ENCODE data around the gene PTN.
"Not testable (repeated sequence)": the region's sequence is repeated elsewhere in the genome, so short reads cannot be mapped to it uniquely, and the experiment has no call there.

PTN gene

DNA sequence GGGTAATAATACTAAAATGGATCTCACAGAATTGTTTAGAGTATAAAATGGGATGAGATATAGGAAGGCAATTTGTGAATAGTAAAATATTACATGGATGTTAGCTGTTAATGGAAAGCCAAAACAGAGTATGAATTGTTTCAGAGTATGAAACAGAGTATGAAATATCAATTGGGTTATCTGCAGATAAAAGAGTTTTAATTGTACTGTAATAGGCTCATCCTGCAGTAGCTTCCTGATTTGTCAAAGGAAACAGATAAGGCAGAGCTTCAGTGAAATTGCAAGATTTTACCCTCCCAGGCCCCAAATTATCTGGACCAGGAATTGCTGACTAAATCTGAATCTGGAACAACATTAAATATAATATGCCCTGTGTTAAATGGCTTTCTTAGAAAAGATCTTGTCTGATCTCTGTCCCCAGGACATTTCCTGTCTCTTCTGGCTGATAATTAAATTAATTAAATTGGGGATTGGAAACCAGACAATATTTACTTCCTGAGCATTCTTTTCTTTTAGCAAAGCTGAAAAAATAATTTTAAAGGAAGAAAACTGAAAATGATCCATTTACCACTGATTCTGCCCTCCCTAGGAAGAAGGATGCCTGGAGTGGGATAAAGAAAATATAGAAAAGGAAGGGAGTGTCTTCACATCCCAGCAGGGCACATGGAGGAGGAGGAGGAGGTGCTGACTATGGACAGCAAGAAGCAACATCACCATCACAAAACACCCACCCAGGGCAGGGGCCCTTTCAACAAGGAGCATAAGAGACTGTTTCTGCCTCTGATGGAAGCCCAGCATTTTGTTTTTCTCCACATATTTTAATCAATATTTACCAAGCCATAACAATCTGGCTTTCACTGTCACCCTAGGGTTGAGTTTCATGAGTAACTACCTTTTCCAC lies 18.5 kb downstream of the PTN start:
- no peak for DNase-seq (ENCODE audit: low read depth)

- DNase-seq (ENCODE audit: low read depth), result no peak
These were observed 26.7 kb downstream of the PTN start for GRCh38 chr7:137316648-137317353.

DNA sequence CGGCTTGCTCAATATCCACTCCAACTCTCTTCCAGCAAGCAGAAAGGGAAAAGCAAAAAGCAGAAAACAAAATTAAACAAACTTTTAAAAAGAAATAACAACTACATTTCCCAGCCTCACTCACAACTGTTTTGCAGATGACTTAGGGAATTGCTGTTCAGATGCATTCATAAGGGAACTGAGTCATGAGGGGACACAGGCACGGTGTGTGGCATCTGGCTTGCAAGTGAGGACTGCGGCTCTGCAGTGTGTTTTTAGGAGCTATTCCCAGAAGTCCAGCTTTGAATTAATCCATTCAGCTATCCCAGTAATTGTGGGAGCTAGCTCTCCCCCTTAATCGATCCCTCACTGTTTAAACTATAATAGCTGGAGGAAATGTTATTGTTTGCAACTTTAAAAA lies 30.3 kb downstream of the PTN start:
- no peak for DNase-seq (ENCODE audit: low read depth)

DNA sequence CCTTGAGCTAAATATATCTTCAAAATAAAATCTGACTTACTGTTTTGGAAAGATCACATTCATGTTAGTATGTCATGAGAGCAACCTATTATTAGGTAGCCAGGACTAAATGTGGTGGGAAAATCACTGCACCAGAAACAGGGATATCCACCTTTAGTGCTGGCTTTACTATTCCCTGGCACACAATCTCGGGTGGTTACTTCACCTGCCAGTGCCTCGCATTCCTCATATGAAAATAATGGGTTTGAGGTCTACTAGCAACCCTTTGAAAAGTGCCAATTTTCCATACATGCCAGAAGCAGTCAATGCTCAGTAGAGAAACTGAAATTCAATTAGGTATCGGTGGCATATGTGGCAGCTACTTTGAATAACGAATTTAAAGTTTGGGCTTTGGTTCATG lies 36.8 kb downstream of the PTN start:
- no peak for DNase-seq (ENCODE audit: low read depth)

DNA sequence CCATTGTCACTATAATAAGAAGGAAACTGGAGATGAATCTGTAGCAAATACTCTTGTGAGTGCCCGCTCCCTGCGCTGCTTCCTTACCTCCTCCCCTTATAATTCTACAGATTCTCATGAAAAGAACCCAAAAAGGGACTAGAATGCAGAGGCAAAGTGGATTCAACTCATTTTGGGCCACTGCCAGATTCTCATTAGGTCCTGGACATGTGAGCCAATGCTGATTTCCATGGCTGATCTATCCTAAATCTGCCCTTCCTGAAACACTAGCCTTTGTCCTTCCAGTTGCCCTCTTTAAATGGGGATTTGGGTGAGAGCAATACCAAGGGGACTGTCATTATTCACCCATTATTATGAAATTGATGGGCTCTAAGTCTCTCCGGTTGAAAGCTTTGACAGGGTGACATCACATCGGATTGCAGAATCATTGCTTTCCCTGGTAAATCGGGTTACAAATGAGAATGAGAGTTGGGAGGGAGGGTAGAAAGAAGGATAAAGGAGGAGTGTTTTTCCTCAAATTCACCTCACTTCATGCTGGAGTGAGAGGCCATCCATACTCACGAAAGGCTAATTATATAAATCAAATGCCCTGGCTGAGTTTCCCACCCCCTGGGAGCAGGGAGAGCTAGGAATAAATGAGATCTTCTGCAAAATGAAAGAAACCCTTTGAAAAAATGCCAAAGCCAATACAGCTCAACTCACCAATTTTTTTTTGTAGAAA lies 37.5 kb downstream of the PTN start:
- no peak for DNase-seq (ENCODE audit: low read depth)

DNA sequence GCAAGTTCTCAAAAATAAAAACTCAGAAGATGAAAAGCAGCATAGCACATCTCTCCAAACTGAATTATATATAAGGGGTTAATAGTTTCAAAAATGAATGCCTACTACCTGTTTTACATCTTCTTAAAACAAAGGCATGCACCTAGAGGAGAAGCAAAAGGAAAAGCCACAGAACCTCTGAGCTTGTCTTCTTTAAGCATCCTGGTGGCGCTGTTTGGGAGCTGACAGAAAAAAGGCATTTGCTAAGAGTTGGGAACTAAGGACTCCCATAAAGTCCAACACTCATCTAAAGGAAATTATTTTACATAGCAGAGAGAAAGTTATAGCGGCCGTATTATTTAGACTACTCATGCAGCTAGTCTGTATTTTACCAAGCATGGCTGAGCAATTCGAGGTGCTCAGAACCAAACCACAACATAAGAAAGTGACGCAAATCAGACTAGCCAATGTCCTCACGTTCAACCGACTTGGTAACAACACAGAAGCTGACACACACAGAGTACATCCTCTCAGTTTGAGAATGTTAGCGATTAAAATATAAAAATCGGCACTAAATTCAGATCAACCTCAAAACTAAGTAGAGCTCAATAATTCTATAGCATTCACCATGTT lies 38.8 kb downstream of the PTN start:
- no peak for DNase-seq (ENCODE audit: low read depth)

- no peak for DNase-seq (ENCODE audit: low read depth)
These were observed 39.4 kb downstream of the PTN start for GRCh38 chr7:137304165-137304564.

- DNase-seq (ENCODE audit: low read depth), result no peak
These were observed 41.5 kb downstream of the PTN start for GRCh38 chr7:137302081-137302480.

DNA sequence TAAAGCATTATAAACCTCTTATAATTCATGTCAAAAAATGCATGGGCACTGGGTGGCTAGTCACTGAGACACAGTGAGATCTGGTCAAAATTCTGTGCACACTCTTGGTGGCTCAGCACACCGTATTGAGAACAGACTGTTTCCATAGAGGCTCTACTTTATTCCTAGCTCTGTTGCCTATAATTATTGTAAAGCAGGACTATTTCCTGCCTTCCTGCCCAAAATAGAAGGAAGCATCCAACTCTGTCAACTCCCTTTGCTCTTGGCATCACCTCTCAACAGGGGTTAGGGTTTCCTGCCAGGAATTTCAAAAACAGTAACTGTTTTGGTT lies 45.1 kb downstream of the PTN start:
- DNase-seq (ENCODE audit: low read depth), result no peak

- no peak for DNase-seq (ENCODE audit: low read depth)
These were observed 45.7 kb downstream of the PTN start for GRCh38 chr7:137297551-137298463.

- DNase-seq (ENCODE audit: low read depth), result no peak
These were observed 47.0 kb downstream of the PTN start for GRCh38 chr7:137296576-137296975.

DNA sequence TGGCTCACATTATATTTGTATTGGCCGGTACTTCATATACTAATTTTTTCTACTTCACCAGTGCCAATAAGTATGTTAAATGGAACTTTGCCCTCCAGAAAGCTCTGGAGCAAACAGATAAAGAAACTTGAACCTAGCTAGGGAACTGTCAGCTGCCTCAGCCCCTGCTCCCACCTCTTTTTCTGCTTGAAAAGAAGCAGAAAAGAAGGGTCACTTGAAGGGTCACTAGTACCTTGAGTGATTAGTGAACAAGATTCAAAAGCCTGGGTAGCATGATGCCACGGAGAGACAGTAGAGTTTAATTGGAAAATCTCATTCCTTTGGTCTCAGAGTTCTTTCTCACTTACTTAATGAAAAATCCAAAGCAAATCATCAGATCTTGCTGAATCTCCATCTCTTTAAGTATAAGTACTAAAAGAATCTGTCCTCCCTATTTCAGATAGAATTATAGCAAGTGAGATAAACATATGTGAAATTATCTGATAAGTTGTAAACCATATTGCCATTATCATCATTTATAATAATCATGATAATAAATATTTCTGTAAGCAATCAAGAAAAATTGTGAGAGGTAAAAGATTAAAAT lies 47.7 kb downstream of the PTN start:
- DNase-seq (ENCODE audit: low read depth), result no peak

DNA sequence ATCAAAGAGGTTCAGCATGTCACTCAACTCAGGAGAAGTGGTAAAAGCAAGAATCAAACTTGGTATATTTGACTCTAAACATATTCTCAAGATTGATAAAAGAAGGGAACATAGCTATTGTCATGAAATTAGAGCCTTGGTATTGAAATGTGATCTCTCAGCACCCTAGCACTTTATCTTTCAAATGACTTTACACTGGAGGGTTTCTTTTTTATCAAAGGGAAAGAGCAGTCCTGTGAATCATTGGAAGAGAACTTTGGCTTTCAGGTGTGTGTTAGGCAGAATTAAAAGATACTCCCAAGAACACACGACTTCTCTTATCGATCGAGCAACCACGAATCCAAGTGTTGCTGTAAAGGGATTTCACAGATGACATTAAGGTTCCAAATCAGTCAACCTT lies 54.4 kb downstream of the PTN start:
- no peak for DNase-seq (ENCODE audit: low read depth)

DNA sequence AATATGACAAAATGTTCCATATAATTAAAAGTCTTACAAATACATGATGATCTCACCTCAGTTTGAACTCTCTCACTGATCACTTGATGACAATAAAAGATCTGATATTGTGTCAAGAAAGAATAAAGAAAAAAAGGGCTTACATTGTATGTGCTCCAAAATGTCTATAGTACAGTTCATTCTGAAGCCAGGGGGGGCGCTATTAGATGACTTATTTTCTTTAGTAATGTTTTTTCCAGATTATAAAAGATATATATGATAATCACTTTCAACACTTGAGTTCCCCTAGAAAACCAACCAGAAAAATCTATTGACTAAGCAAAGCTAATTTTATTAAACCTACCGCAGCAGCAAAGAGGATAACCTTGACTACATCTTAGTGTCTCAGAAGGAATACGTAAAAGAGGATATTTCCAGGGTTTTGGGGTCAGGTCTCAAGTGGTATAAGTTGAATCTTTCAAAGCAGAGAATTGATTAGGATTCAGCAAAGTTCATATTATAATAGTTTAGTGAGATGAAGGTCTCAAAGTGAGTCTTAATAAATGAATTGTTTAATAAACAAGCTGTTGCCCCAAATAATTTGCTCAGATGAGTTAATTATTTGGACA lies 55.8 kb downstream of the PTN start:
- DNase-seq (ENCODE audit: low read depth), result no peak

GRCh38 chr7:137283153-137283552 lies 60.4 kb downstream of the PTN start:
- DNase-seq (ENCODE audit: low read depth), result no peak

GRCh38 chr7:137282043-137282442 lies 61.5 kb downstream of the PTN start:
- DNase-seq (ENCODE audit: low read depth), result no peak

DNA sequence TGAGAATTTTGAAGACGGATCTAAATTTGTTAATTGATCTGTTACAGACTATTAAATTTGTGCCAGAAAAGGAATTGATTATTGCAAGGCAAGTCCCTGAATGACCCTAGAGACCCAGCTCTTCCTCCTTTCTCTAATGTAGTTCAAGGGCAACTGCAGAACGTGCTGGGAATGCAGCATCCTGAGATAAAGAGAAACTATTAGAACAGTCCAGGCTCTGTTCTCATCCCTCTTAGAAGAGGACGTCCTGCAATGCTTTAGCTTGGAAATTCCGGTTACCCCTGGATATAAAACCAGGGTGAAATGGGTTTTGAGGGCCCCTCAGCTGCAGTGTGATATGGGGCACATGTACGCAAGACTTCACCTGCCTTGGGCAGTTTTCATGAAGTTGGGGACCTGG lies 67.3 kb downstream of the PTN start:
- DNase-seq (ENCODE audit: low read depth), result no peak

GRCh38 chr7:137272249-137272648 lies 71.3 kb downstream of the PTN start:
- no peak for DNase-seq (ENCODE audit: low read depth)

- DNase-seq (ENCODE audit: low read depth), result no peak
These were observed 74.3 kb downstream of the PTN start for GRCh38 chr7:137269240-137269639.

DNA sequence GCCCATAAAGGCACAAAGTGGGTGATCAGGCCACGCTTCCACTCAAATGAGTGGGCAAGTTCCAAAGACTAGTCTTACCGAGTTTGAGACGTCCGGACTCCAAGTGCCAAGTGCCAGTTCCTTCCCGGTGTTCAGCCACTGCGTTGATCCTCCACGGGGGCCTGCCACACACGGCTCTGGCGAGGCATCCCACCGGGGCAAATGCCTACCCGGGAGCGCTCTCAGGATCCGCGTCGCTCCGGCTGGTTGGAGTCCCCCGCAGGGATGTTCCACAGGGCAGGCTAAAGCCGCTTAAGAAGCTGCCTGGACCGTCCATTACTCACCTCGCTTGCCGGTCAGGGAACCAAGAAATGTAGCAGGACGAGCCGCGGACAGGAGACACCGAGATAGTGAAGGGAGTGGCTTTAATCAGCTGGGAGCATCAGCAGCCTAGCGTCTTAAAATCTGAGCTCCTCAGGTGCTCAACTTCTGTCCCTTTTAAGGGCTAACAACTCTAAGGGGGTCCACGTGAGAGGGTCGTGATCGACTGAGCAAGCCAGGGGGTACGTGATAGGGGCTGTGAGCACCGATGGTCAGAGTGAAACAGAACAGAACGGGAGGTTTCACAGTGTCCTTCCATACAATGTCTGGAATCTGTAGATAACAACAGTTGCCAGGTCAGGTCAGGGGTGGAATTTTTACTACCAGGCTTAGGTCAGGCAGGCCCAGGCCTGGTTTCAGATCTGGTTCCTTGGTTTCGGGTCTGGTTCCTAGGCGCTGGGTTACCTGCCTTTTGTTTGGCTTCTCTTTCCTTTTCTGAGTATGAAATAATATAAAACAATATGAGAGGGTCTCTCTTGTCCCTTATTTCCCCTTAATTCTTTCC lies 75.3 kb downstream of the PTN start:
- DNase-seq (ENCODE audit: low read depth), result not testable (repeated sequence)
